BLaER1 treated with 17β-estradiol and CSF1 and Interleukin-3, amounts not matched to agents 10 nM and 100 nM (cell line): ENCODE measurements around the gene LTBR.

Source experiments
- H3K27ac ChIP-seq, 11 experiments: shearing (Covaris generic); formaldehyde crosslinking; 2 replicates each; pipeline ENCODE4 v1.8.1; 2022
- H3K27me3 ChIP-seq, 11 experiments: shearing (Covaris generic); formaldehyde crosslinking; 2 replicates each; pipeline ENCODE4 v1.8.1; 2022
- H3K36me3 ChIP-seq, 11 experiments: shearing (Covaris generic); formaldehyde crosslinking; 2 replicates each; pipeline ENCODE4 v1.8.1; 2022
- H3K4me1 ChIP-seq, 10 experiments: shearing (Covaris generic); formaldehyde crosslinking; 2 replicates each; pipeline ENCODE4 v1.8.1; 2022
- H3K4me2 ChIP-seq, 11 experiments: shearing (Covaris generic); formaldehyde crosslinking; 2 replicates each; pipeline ENCODE4 v1.8.1; 2022
- H3K4me3 ChIP-seq, 10 experiments: shearing (Covaris generic); formaldehyde crosslinking; 2 replicates each; pipeline ENCODE4 v1.8.1; 2022
- H3K9ac ChIP-seq, 11 experiments: shearing (Covaris generic); formaldehyde crosslinking; 2 replicates each; pipeline ENCODE4 v1.8.1; 2022
- H3K9me3 ChIP-seq, 11 experiments: shearing (Covaris generic); formaldehyde crosslinking; replicated peaks in 1 of 11; 2 replicates each; pipeline ENCODE4 v1.8.1; 2022
- H4K20me1 ChIP-seq, 11 experiments: shearing (Covaris generic); formaldehyde crosslinking; 2 replicates each; pipeline ENCODE4 v1.8.1; 2022
- Cebpa-rat ChIP-seq, 11 experiments: shearing (Covaris generic); IDR thresholded peaks; 2 replicates each; pipeline ENCODE4 v1.8.1; 2022

Gene LTBR

GRCh38 chr12:6367969-6368892 is 15.7 kb upstream of the LTBR start:
- peak overlapping the region in 10 of 11 experiments; percentile 41 to 73 (median 56); a peak in 19 of 22 replicates for H3K27ac ChIP-seq
- H3K4me1 ChIP-seq = peaks cover 65 to 78% (median 70%) of the 10 kb centered on the region in 10 experiments
- no peaks in the 10 kb centered on the region for H3K9me3 ChIP-seq
- peaks cover 0 to 9% (median 7%) of the 10 kb centered on the region in 11 experiments; a peak in 9 of 22 replicates for H3K27me3 ChIP-seq
- no peak overlapping the region for H3K4me3 ChIP-seq
- TF ChIP-seq Cebpa-rat (IDR thresholded peaks at IDR 0.05) = no peak
- H3K4me2 ChIP-seq = peak overlapping the region; percentile 38 to 79 (median 68)
- H3K36me3 ChIP-seq = no peaks in the 10 kb centered on the region
- peak overlapping the region in 6 of 11 experiments; percentile 31 to 50 (median 38); a peak in 7 of 22 replicates for H3K9ac ChIP-seq
- H4K20me1 ChIP-seq = no peaks in the 10 kb centered on the region

GRCh38 chr12:6368906-6369525 is 14.9 kb upstream of the LTBR start:
- TF ChIP-seq Cebpa-rat (IDR thresholded peaks at IDR 0.05) = no peak

GRCh38 chr12:6369916-6370575 is 13.9 kb upstream of the LTBR start:
- Histone ChIP-seq H3K4me2 (peak overlapping the region; percentile 48 to 83 (median 71)), H3K4me1 (peaks cover 61 to 82% (median 68%) of the 10 kb centered on the region in 10 experiments), H3K4me3 (no peak overlapping the region), H3K27ac (peak overlapping the region in 6 of 11 experiments; percentile 15 to 57 (median 39); a peak in 7 of 22 replicates), H3K9me3 (no peaks in the 10 kb centered on the region), H3K27me3 (no peaks in the 10 kb centered on the region), H3K9ac (peak overlapping the region in 3 of 11 experiments; percentile 12 to 37 (median 36); a peak in 3 of 22 replicates), H4K20me1 (no peaks in the 10 kb centered on the region), H3K36me3 (no peaks in the 10 kb centered on the region)
- no peak for TF ChIP-seq Cebpa-rat (IDR thresholded peaks at IDR 0.05)

More at GRCh38 chr12:6368906-6369525, 14.9 kb upstream of the LTBR start:
- H3K9ac ChIP-seq = peak overlapping the region in 3 of 11 experiments; percentile 4 to 33 (median 22); a peak in 3 of 22 replicates
- H3K4me2 ChIP-seq = peak overlapping the region; percentile 38 to 79 (median 68)
- peak overlapping the region in 10 of 11 experiments; percentile 41 to 73 (median 56); a peak in 18 of 22 replicates for H3K27ac ChIP-seq
- no peak overlapping the region for H3K4me3 ChIP-seq
- H3K9me3 ChIP-seq = no peaks in the 10 kb centered on the region
- peaks cover 0 to 2% (median 0%) of the 10 kb centered on the region in 11 experiments; a peak in 2 of 22 replicates for H3K27me3 ChIP-seq
- no peaks in the 10 kb centered on the region for H3K36me3 ChIP-seq
- no peaks in the 10 kb centered on the region for H4K20me1 ChIP-seq
- H3K4me1 ChIP-seq = peaks cover 61 to 78% (median 68%) of the 10 kb centered on the region in 10 experiments

- no peaks in the 10 kb centered on the region for H3K36me3 ChIP-seq
- peaks cover 64 to 87% (median 71%) of the 10 kb centered on the region in 10 experiments for H3K4me1 ChIP-seq
- peak overlapping the region in 8 of 11 experiments; percentile 1 to 57 (median 30); a peak in 11 of 22 replicates for H3K27ac ChIP-seq
- H3K9ac ChIP-seq = peak overlapping the region in 4 of 11 experiments; percentile 12 to 37 (median 29); a peak in 5 of 22 replicates
- peak overlapping the region; percentile 48 to 83 (median 71) for H3K4me2 ChIP-seq
- no peak for TF ChIP-seq Cebpa-rat (IDR thresholded peaks at IDR 0.05)
- no peaks in the 10 kb centered on the region for H4K20me1 ChIP-seq
- H3K27me3 ChIP-seq = peaks cover 0 to 4% (median 0%) of the 10 kb centered on the region in 11 experiments; a peak in 5 of 22 replicates
- H3K4me3 ChIP-seq = no peak overlapping the region
- no peaks in the 10 kb centered on the region for H3K9me3 ChIP-seq
These were observed 13.4 kb upstream of the LTBR start for GRCh38 chr12:6370576-6370935.

GRCh38 chr12:6370994-6371754 is 12.8 kb upstream of the LTBR start:
- H3K4me1 ChIP-seq = peaks cover 70 to 93% (median 77%) of the 10 kb centered on the region in 10 experiments
- H3K9me3 ChIP-seq = no peaks in the 10 kb centered on the region
- peaks cover 0 to 10% (median 5%) of the 10 kb centered on the region in 11 experiments; a peak in 12 of 22 replicates for H3K27me3 ChIP-seq
- H3K4me3 ChIP-seq = no peak overlapping the region
- peak overlapping the region in 6 of 11 experiments; percentile 22 to 67 (median 34); a peak in 6 of 22 replicates for H3K9ac ChIP-seq
- no peak for TF ChIP-seq Cebpa-rat (IDR thresholded peaks at IDR 0.05)
- peak overlapping the region in 8 of 11 experiments; percentile 19 to 77 (median 60); a peak in 13 of 22 replicates for H3K27ac ChIP-seq
- no peaks in the 10 kb centered on the region for H3K36me3 ChIP-seq
- peak overlapping the region; percentile 73 to 96 (median 84) for H3K4me2 ChIP-seq
- no peaks in the 10 kb centered on the region for H4K20me1 ChIP-seq

GRCh38 chr12:6372403-6373003 is 11.5 kb upstream of the LTBR start:
- no peaks in the 10 kb centered on the region for H3K9me3 ChIP-seq
- peak overlapping the region; percentile 68 to 96 (median 84) for H3K4me2 ChIP-seq
- H3K36me3 ChIP-seq = no peaks in the 10 kb centered on the region
- H3K4me3 ChIP-seq = peak overlapping the region in 3 of 10 experiments; percentile 5 to 30 (median 11); a peak in 2 of 20 replicates
- H3K4me1 ChIP-seq = peaks cover 78 to 98% (median 84%) of the 10 kb centered on the region in 10 experiments
- peak overlapping the region; percentile 37 to 77 (median 61); a peak in 18 of 22 replicates for H3K27ac ChIP-seq
- peaks cover 0 to 24% (median 18%) of the 10 kb centered on the region in 11 experiments; a peak in 14 of 22 replicates for H3K27me3 ChIP-seq
- no peaks in the 10 kb centered on the region for H4K20me1 ChIP-seq
- H3K9ac ChIP-seq = peak overlapping the region in 10 of 11 experiments; percentile 24 to 69 (median 56); a peak in 18 of 22 replicates
- no peak for TF ChIP-seq Cebpa-rat (IDR thresholded peaks at IDR 0.05)

- peak overlapping the region in 5 of 11 experiments; percentile 48 to 69 (median 64); a peak in 8 of 22 replicates for H3K9ac ChIP-seq
- no peaks in the 10 kb centered on the region for H3K9me3 ChIP-seq
- H3K4me2 ChIP-seq = peak overlapping the region; percentile 68 to 96 (median 84)
- no peak overlapping the region for H3K4me3 ChIP-seq
- H3K36me3 ChIP-seq = no peaks in the 10 kb centered on the region
- peaks cover 0 to 28% (median 23%) of the 10 kb centered on the region in 11 experiments; a peak in 14 of 22 replicates for H3K27me3 ChIP-seq
- H4K20me1 ChIP-seq = no peaks in the 10 kb centered on the region
- H3K4me1 ChIP-seq = peaks cover 75 to 98% (median 80%) of the 10 kb centered on the region in 10 experiments
- peak overlapping the region in 7 of 11 experiments; percentile 52 to 77 (median 64); a peak in 11 of 22 replicates for H3K27ac ChIP-seq
- no peak for TF ChIP-seq Cebpa-rat (IDR thresholded peaks at IDR 0.05)
These were observed 10.8 kb upstream of the LTBR start for GRCh38 chr12:6373022-6373787.
